Astrocyte (in vitro differentiated cells and primary cell): ENCODE data around the gene FREY1. TPM values are rescaled to one million over a fixed set of nuclear protein-coding genes. Genes with fewer than 3 reads are reported as not detected.

Source experiments
- DNase-seq: peaks from one replicate; pipeline ENCODE4 v3.0.0-alpha.2; 2010; ENCODE audit warnings: low read depth
- FAIRE-seq: peaks from 2 replicates; lab custom pipeline; 2011; peaks lifted over from hg19 to GRCh38; lab: Jason Lieb, UNC
- H2AFZ ChIP-seq: 2 replicates; pipeline ENCODE4 v1.6.0; 2012; ENCODE audit warnings: low read depth, low read length, inconsistent platforms
- H3K27ac ChIP-seq: 2 replicates; pipeline ENCODE4 v1.5.1; 2011; ENCODE audit warnings: low read depth, low read length, inconsistent platforms
- H3K27me3 ChIP-seq: 2 replicates; pipeline ENCODE4 v1.6.0; 2011; ENCODE audit warnings: low read length, inconsistent platforms; ENCODE audit not compliant: insufficient read depth
- H3K36me3 ChIP-seq: 2 replicates; pipeline ENCODE4 v1.5.1; 2011; ENCODE audit warnings: low read length, inconsistent platforms; ENCODE audit not compliant: insufficient read depth
- H3K4me1 ChIP-seq: 2 replicates; pipeline ENCODE4 v1.5.1; 2011; ENCODE audit warnings: low read length, inconsistent platforms; ENCODE audit not compliant: insufficient read depth
- H3K4me2 ChIP-seq: 2 replicates; pipeline ENCODE4 v1.6.0; 2012; ENCODE audit warnings: low read length, inconsistent platforms
- H3K4me3 ChIP-seq: 2 replicates; pipeline ENCODE4 v1.5.1; 2011; ENCODE audit warnings: low read depth, mild to moderate bottlenecking, low read length, inconsistent platforms; ENCODE audit not compliant: insufficient read depth
- H3K79me2 ChIP-seq: 2 replicates; pipeline ENCODE4 v1.6.0; 2012; ENCODE audit warnings: mild to moderate bottlenecking, low read length, inconsistent platforms; ENCODE audit not compliant: insufficient read depth
- H3K9ac ChIP-seq: 2 replicates; pipeline ENCODE4 v1.6.0; 2012; ENCODE audit warnings: mild to moderate bottlenecking, low read length, inconsistent platforms
- H3K9me3 ChIP-seq: 2 replicates; pipeline ENCODE4 v1.5.1; 2012; ENCODE audit warnings: low read depth, mild to moderate bottlenecking, low read length, inconsistent platforms; ENCODE audit not compliant: insufficient read depth
- H4K20me1 ChIP-seq: 2 replicates; pipeline ENCODE4 v1.6.0; 2012; ENCODE audit warnings: low read length, inconsistent platforms; ENCODE audit not compliant: insufficient read depth
- H3K27ac Mint-ChIP-seq: one replicate; pipeline ENCODE4 v1.8.0; 2021; ENCODE audit warnings: mild to moderate bottlenecking, mixed read lengths; ENCODE audit not compliant: unreplicated experiment
- H3K27me3 Mint-ChIP-seq: one replicate; pipeline ENCODE4 v1.8.0; 2021; ENCODE audit warnings: low read depth, mixed read lengths; ENCODE audit not compliant: unreplicated experiment
- H3K36me3 Mint-ChIP-seq: one replicate; pipeline ENCODE4 v1.8.0; 2021; ENCODE audit warnings: low read depth, mixed read lengths; ENCODE audit not compliant: unreplicated experiment
- H3K4me1 Mint-ChIP-seq: one replicate; pipeline ENCODE4 v1.8.0; 2021; ENCODE audit warnings: low read depth, mixed read lengths; ENCODE audit not compliant: unreplicated experiment
- H3K4me3 Mint-ChIP-seq: one replicate; pipeline ENCODE4 v1.8.0; 2021; ENCODE audit warnings: mild to moderate bottlenecking, moderate library complexity, mixed read lengths; ENCODE audit not compliant: unreplicated experiment
- H3K9me3 Mint-ChIP-seq: one replicate; pipeline ENCODE4 v1.8.0; 2021; ENCODE audit warnings: mild to moderate bottlenecking, mixed read lengths; ENCODE audit not compliant: unreplicated experiment
- EZH2 ChIP-seq: IDR thresholded peaks from 2 replicates; pipeline ENCODE4 v1.6.1; 2012; ENCODE audit warnings: mild to moderate bottlenecking, low read length, inconsistent platforms; ENCODE audit not compliant: insufficient read depth
- total RNA-seq: library from RNA; stranded (reverse); gene quantifications from 2 replicates; pipeline ENCODE4 v1.2.1, GENCODE V29; 2021
- TF ChIP-seq, protein P1 (sequence below): IDR thresholded peaks from 2 replicates; pipeline ENCODE4 v1.5.1; 2011; ENCODE audit warnings: low read depth, mild to moderate bottlenecking, inconsistent platforms, low read length, moderate library complexity; ENCODE audit not compliant: insufficient read depth

The FREY1 gene
- total RNA-seq, 1 donor from 2014 or later = 0.79 TPM

DNA sequence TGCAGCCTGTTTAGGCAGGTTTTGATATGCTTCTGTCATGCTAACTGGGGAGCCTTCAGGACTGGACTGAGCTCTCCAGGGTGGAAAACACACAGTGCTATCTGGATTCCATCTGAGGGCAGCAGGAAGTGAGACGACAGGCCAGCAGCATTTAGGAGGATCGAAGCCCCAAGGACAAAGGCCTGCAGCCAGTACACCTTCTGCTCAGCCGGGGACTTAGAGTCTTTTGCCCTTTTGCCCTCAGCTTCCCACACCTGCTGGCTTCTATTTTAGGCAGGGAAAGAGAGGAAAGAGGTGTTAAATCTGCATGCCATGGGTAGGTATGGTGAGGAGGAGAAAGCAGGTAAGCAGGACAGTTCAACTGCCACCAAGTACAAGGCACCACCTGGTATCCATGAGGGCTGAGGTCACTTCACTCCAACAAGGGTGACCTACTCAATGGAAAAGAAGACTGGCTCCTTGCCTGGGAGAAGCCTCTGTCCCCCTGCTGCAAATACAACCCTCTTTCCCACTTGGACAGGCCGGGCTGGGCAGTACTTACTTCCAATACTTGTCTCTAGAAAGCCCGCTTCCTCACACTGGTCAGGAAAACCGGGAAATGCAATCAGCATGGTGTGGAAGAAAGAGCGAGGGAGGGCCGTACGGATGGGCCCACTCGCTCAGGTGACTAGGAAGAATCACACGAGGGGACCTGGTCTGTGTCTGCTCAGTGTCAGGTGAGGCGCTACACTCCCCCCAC lies 27.7 kb upstream of the FREY1 start:
- Histone ChIP-seq H3K9ac (no peak overlapping the region), H3K79me2 (no peaks in the 10 kb centered on the region), H2AFZ (no peak overlapping the region), H3K4me1 (no peaks in the 10 kb centered on the region), H3K4me3 (no peak overlapping the region), H3K36me3 (peaks cover 14% of the 10 kb centered on the region), H3K27ac (no peak overlapping the region), H3K27me3 (no peaks in the 10 kb centered on the region), H4K20me1 (peaks cover 4% of the 10 kb centered on the region), H3K4me2 (no peak overlapping the region), H3K9me3 (no peaks in the 10 kb centered on the region)
- no peak for DNase-seq
- no peaks in the 10 kb centered on the region for H3K27me3 Mint-ChIP-seq
- H3K27ac Mint-ChIP-seq = no peak overlapping the region
- TF ChIP-seq EZH2 = no peak
- TF ChIP-seq, protein P1, sequence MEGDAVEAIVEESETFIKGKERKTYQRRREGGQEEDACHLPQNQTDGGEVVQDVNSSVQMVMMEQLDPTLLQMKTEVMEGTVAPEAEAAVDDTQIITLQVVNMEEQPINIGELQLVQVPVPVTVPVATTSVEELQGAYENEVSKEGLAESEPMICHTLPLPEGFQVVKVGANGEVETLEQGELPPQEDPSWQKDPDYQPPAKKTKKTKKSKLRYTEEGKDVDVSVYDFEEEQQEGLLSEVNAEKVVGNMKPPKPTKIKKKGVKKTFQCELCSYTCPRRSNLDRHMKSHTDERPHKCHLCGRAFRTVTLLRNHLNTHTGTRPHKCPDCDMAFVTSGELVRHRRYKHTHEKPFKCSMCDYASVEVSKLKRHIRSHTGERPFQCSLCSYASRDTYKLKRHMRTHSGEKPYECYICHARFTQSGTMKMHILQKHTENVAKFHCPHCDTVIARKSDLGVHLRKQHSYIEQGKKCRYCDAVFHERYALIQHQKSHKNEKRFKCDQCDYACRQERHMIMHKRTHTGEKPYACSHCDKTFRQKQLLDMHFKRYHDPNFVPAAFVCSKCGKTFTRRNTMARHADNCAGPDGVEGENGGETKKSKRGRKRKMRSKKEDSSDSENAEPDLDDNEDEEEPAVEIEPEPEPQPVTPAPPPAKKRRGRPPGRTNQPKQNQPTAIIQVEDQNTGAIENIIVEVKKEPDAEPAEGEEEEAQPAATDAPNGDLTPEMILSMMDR = no peak
- peaks cover 20% of the 10 kb centered on the region for H3K36me3 Mint-ChIP-seq
- H3K4me3 Mint-ChIP-seq = no peak overlapping the region
- no peaks in the 10 kb centered on the region for H3K9me3 Mint-ChIP-seq
- FAIRE-seq = no peak
- H3K4me1 Mint-ChIP-seq = peaks cover 19% of the 10 kb centered on the region

DNA sequence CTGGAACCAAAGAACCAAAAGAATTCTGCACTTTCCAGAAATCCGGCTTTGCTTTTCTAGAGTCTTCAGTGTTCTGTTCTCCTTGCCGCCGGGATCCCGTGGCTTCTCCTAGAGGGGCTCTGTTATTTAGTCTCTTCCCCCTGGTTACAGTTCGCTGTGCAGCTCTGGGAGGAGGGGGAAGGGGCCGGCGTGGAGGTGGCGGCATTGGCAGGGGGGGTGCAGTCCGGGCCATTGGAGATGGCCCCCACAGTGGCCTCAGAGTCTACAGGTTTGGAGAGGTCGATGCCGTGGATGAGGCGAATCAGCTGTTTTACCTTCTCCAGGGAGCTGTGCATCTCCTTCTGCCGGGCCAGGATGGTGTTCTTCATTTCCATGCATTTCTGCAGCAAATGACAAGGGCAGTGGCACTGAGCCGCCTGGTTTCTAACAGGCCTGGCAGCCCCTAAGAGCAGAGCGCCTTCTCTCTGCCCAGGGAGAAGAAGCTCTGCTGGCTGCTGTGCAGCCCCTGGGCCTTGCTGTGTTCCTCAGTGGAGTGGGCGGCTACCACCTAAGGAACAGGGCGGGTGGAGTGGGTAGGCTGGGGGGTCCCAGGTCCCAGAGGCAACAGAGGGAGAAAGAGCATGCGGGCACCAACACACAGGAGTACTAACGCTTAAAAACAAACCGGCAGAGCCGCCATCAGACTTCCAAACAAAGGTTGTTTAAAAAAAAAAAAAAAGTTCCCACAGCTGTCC lies 26.9 kb upstream of the FREY1 start:
- Mint-ChIP-seq H3K9me3 (no peaks in the 10 kb centered on the region), H3K27me3 (no peaks in the 10 kb centered on the region), H3K4me1 (peaks cover 21% of the 10 kb centered on the region), H3K27ac (no peak overlapping the region), H3K36me3 (peaks cover 18% of the 10 kb centered on the region), H3K4me3 (no peak overlapping the region)
- no peak overlapping the region for H3K4me3 ChIP-seq
- no peak overlapping the region for H3K9ac ChIP-seq
- no peaks in the 10 kb centered on the region for H3K79me2 ChIP-seq
- no peaks in the 10 kb centered on the region for H3K27me3 ChIP-seq
- no peaks in the 10 kb centered on the region for H3K4me1 ChIP-seq
- H3K4me2 ChIP-seq = no peak overlapping the region
- no peak overlapping the region for H2AFZ ChIP-seq
- H3K9me3 ChIP-seq = no peaks in the 10 kb centered on the region
- TF ChIP-seq, protein P1 = no peak
- no peak for TF ChIP-seq EZH2
- peaks cover 14% of the 10 kb centered on the region for H3K36me3 ChIP-seq
- FAIRE-seq (no peak), DNase-seq (no peak)
- peaks cover 4% of the 10 kb centered on the region for H4K20me1 ChIP-seq
- no peak overlapping the region for H3K27ac ChIP-seq
